Stromal cell of bone marrow (primary cell): ENCODE data around the gene BIRC7.
"Not testable (repeated sequence)": the region's sequence is repeated elsewhere in the genome, so short reads cannot be mapped to it uniquely, and the experiment has no call there.

Source experiments
- DNase-seq: peaks from one replicate; pipeline ENCODE4 v3.0.0-alpha.2; 2012; ENCODE audit warnings: low read depth

Gene BIRC7

GRCh38 chr20:63206878-63207277, 28.8 kb upstream of the BIRC7 start:
- DNase-seq = no peak

- no peak for DNase-seq
These were observed 27.3 kb upstream of the BIRC7 start for GRCh38 chr20:63208346-63208909.

- DNase-seq = no peak
These were observed 25.6 kb upstream of the BIRC7 start for GRCh38 chr20:63210011-63210605.

- no peak for DNase-seq
These were observed 23.3 kb upstream of the BIRC7 start for GRCh38 chr20:63212393-63212730.

- no peak for DNase-seq
These were observed 22.9 kb upstream of the BIRC7 start for GRCh38 chr20:63212792-63213191.

- no peak for DNase-seq
These were observed 21.2 kb upstream of the BIRC7 start for GRCh38 chr20:63214514-63214913.

- DNase-seq = peak; percentile 26
These were observed 20.3 kb upstream of the BIRC7 start for GRCh38 chr20:63215101-63216040.

- DNase-seq = peak; percentile 88
These were observed 19.5 kb upstream of the BIRC7 start, which contains the start of gene YTHDF1 for GRCh38 chr20:63216041-63216848. Gene YTHDF1, minus strand, starts transcription at chr20:63216131. Its CDS starts 239 bp downstream, at chr20:63215892.

- DNase-seq = no peak
These were observed 18.7 kb upstream of the BIRC7 start for GRCh38 chr20:63216849-63217471.

- no peak for DNase-seq
These were observed 18.0 kb upstream of the BIRC7 start for GRCh38 chr20:63217706-63218105.

GRCh38 chr20:63218701-63219446, 16.8 kb upstream of the BIRC7 start:
- no peak for DNase-seq

GRCh38 chr20:63219447-63219821, 16.3 kb upstream of the BIRC7 start:
- no peak for DNase-seq

GRCh38 chr20:63219866-63220521, 15.7 kb upstream of the BIRC7 start:
- no peak for DNase-seq

- DNase-seq = no peak
These were observed 14.9 kb upstream of the BIRC7 start for GRCh38 chr20:63220696-63221399.

GRCh38 chr20:63221400-63222053, 14.2 kb upstream of the BIRC7 start:
- not testable (repeated sequence) for DNase-seq

- no peak for DNase-seq
These were observed 13.2 kb upstream of the BIRC7 start for GRCh38 chr20:63222541-63222940.

- no peak for DNase-seq
These were observed 12.4 kb upstream of the BIRC7 start for GRCh38 chr20:63223121-63223825.

- DNase-seq = no peak
These were observed 11.9 kb upstream of the BIRC7 start for GRCh38 chr20:63223826-63224207.
